ENCODE measurements around the gene TTF1. TPM values are rescaled to one million over a fixed set of nuclear protein-coding genes. Genes with fewer than 3 reads are reported as not detected.

The TTF1 gene
- 16.0 and 18.5 TPM in 2 replicates for total RNA-seq (2021)
- Bru-seq, nascent RNA = percentile 79 among the genes with signal in this experiment
- percentile 70 among the genes with signal in this experiment for BruChase-seq, experiment 1, labeled RNA remaining after a 2-hour chase
- percentile 74 among the genes with signal in this experiment for BruChase-seq, experiment 2, labeled RNA remaining after a 6-hour chase
- long read RNA-seq, transcript TTF1-201 (11 exons, 3,052 nt) = major isoform, 15 of 29 reads
- long read RNA-seq, partial matches to known transcripts = 2 of 29 reads
- long read RNA-seq, other reads (novel, unspliced or antisense) = 10 of 29 reads

- Histone ChIP-seq H2AFZ (peak within 1 kb of the TSS; percentile 91), H3K27ac (no peak within 1 kb of the TSS), H3K36me3 (ENCODE audit: low read depth) (no peaks in the 10 kb centered on the region), H3K79me2 (ENCODE audit: low read depth) (peaks cover 30% of the 10 kb centered on the region), H3K9me3 (ENCODE audit: insufficient read depth, low read depth) (no peaks in the 10 kb centered on the region), H3K4me1 (replicated peaks; ENCODE audit: insufficient read depth) (peaks cover 12% of the 10 kb centered on the region; the same call in 1 of the 2 replicates), H3K4me3 (peak within 1 kb of the TSS; percentile 60), H3K27me3 (ENCODE audit: insufficient read depth, low read depth) (peaks cover 22% of the 10 kb centered on the region), H3K4me2 (peak within 1 kb of the TSS; percentile 85), H3K9me2 (ENCODE audit: insufficient read depth) (no peaks in the 10 kb centered on the region), H4K20me1 (ENCODE audit: insufficient read depth) (no peaks in the 10 kb centered on the region), H3F3A (ENCODE audit: insufficient read depth, low read depth) (0 out of 2 replicates have a peak, but pooled peaks cover 3% of the 10 kb centered on the region)
- no TSS peak for BruUV-seq (replicated peaks)
- CTCF ChIA-PET = interaction anchor here (0.7 kb wide), 1 partner anchor 18 kb away, joined by 4 read pairs; no protein-coding TSS in a partner anchor
- no peak for TF ChIP-seq EZH2 (IDR thresholded peaks at IDR 0.05; ENCODE audit: low read depth)
- DNase-seq = peak; percentile 82 to 87
- intact Hi-C loops (cut with micrococcal nuclease; ENCODE audit: unreplicated experiment) = loop anchor here (2.0 kb wide), 1 partner anchor 52 kb away; the partner anchor contains the start of gene SETX
- POLR2A ChIA-PET (ENCODE audit: unreplicated experiment) = interaction anchor here (0.7 kb wide), 1 partner anchor 941 kb away, joined by 19 read pairs; the partner anchor contains the start of gene MED22
Observed at GRCh38 chr9:132406554-132407122, at the start of gene TTF1. Gene TTF1 (minus strand): TSS chr9:132406840. CDS start chr9:132402821, 4,019 bp downstream.

- Histone ChIP-seq H3K27me3 (ENCODE audit: insufficient read depth, low read depth) (peaks cover 83% of the 10 kb centered on the region), H3K9me3 (ENCODE audit: insufficient read depth, low read depth) (no peaks in the 10 kb centered on the region), H3K4me1 (replicated peaks; ENCODE audit: insufficient read depth) (no peaks in the 10 kb centered on the region), H2AFZ (no peak overlapping the region), H3F3A (ENCODE audit: insufficient read depth, low read depth) (no peaks in the 10 kb centered on the region), H3K36me3 (ENCODE audit: low read depth) (no peaks in the 10 kb centered on the region), H3K79me2 (ENCODE audit: low read depth) (no peaks in the 10 kb centered on the region), H3K9me2 (ENCODE audit: insufficient read depth) (no peaks in the 10 kb centered on the region), H3K4me2 (no peak overlapping the region), H3K27ac (no peak overlapping the region), H3K4me3 (no peak overlapping the region), H4K20me1 (ENCODE audit: insufficient read depth) (no peaks in the 10 kb centered on the region)
- POLR2A ChIA-PET (ENCODE audit: unreplicated experiment) = no interaction called here
- BruUV-seq (replicated peaks) = no TSS peak
- CTCF ChIA-PET = no interaction called here
- DNase-seq = no peak
- no peak for TF ChIP-seq EZH2 (IDR thresholded peaks at IDR 0.05; ENCODE audit: low read depth)
- no peak for TF ChIP-seq CTCF (conservative IDR thresholded peaks at IDR 0.05)
- intact Hi-C loops (cut with micrococcal nuclease; ENCODE audit: unreplicated experiment) = no loop called here
Observed at GRCh38 chr9:132456241-132456640, 49.6 kb upstream of the TTF1 start.

GRCh38 chr9:132451276-132451675, 44.6 kb upstream of the TTF1 start:
- H3K4me3 ChIP-seq = no peak overlapping the region
- no peaks in the 10 kb centered on the region; the same call in 1 of the 2 replicates for H4K20me1 ChIP-seq (ENCODE audit: insufficient read depth)
- POLR2A ChIA-PET (ENCODE audit: unreplicated experiment) = no interaction called here
- no peaks in the 10 kb centered on the region for H3K36me3 ChIP-seq (ENCODE audit: low read depth)
- TF ChIP-seq CTCF (conservative IDR thresholded peaks at IDR 0.05) = no peak
- TF ChIP-seq EZH2 (IDR thresholded peaks at IDR 0.05; ENCODE audit: low read depth) = no peak
- no peaks in the 10 kb centered on the region for H3F3A ChIP-seq (ENCODE audit: insufficient read depth, low read depth)
- CTCF ChIA-PET = no interaction called here
- H3K79me2 ChIP-seq (ENCODE audit: low read depth) = no peaks in the 10 kb centered on the region
- intact Hi-C loops (cut with micrococcal nuclease; ENCODE audit: unreplicated experiment) = no loop called here
- no peak overlapping the region for H3K27ac ChIP-seq
- no peak for DNase-seq
- BruUV-seq (replicated peaks) = no TSS peak
- no peaks in the 10 kb centered on the region for H3K9me2 ChIP-seq (ENCODE audit: insufficient read depth)
- no peaks in the 10 kb centered on the region for H3K4me1 ChIP-seq (replicated peaks; ENCODE audit: insufficient read depth)
- H3K9me3 ChIP-seq (ENCODE audit: insufficient read depth, low read depth) = no peaks in the 10 kb centered on the region
- peaks cover 94% of the 10 kb centered on the region for H3K27me3 ChIP-seq (ENCODE audit: insufficient read depth, low read depth)
- H3K4me2 ChIP-seq = no peak overlapping the region
- H2AFZ ChIP-seq = no peak overlapping the region

Data from PC-9 (cell line).